BJ (cell line): ENCODE measurements around the gene FLCN. TPM values are rescaled to one million over a fixed set of nuclear protein-coding genes. Genes with fewer than 3 reads are reported as not detected.
"Not testable (repeated sequence)": the region's sequence is repeated elsewhere in the genome, so short reads cannot be mapped to it uniquely, and the experiment has no call there.

Experiments
- CTCF ChIA-PET: fragments of 350-600 bp; formaldehyde crosslinking; extraction: SDS; loops from one replicate; lab custom pipeline; 2021; ENCODE audit warnings: antibody characterized with exemption, inconsistent platforms; lab: Yijun Ruan, JAX
- POLR2A ChIA-PET: fragments of 300-600 bp; sonication (Branson Sonifier 250); formaldehyde crosslinking; extraction: SDS; loops from one replicate; lab custom pipeline; 2021; ENCODE audit warnings: antibody characterized with exemption; lab: Charles Lee
- DNase-seq: peaks from one replicate; pipeline ENCODE4 v3.0.0-alpha.2; 2011; ENCODE audit warnings: low read depth
- H3K27me3 ChIP-seq: 2 replicates; pipeline ENCODE4 v1.6.0; 2011; ENCODE audit warnings: low read length; ENCODE audit not compliant: control insufficient read depth, insufficient read depth
- H3K36me3 ChIP-seq: 2 replicates; pipeline ENCODE4 v1.5.1; 2011; ENCODE audit warnings: low read length; ENCODE audit not compliant: control insufficient read depth, insufficient read depth
- H3K4me3 ChIP-seq: 2 replicates; pipeline ENCODE4 v1.5.1; 2011; ENCODE audit warnings: low read depth, mild to moderate bottlenecking, control low read depth, low read length
- polyA minus RNA-seq: library from RNA; depleted of rRNA, polyadenylated mRNA; stranded (reverse); fragments of >200 nt; gene quantifications from 2 replicates; pipeline ENCODE4 v1.2.3, GENCODE V29; 2011; rRNA and poly(A)+ RNA removed
- polyA plus RNA-seq: library from polyadenylated mRNA; depleted of rRNA; stranded (reverse); fragments of >200 nt; gene quantifications from 2 replicates; pipeline ENCODE4 v1.2.3, GENCODE V29; 2011; rRNA removed
- TF ChIP-seq, protein P1 (sequence below): IDR thresholded peaks from 2 replicates; pipeline ENCODE4 v1.5.1; 2011; ENCODE audit warnings: low read depth, mild to moderate bottlenecking, control low read depth, inconsistent platforms, low read length, moderate library complexity; ENCODE audit not compliant: insufficient read depth

The FLCN gene, protein sequence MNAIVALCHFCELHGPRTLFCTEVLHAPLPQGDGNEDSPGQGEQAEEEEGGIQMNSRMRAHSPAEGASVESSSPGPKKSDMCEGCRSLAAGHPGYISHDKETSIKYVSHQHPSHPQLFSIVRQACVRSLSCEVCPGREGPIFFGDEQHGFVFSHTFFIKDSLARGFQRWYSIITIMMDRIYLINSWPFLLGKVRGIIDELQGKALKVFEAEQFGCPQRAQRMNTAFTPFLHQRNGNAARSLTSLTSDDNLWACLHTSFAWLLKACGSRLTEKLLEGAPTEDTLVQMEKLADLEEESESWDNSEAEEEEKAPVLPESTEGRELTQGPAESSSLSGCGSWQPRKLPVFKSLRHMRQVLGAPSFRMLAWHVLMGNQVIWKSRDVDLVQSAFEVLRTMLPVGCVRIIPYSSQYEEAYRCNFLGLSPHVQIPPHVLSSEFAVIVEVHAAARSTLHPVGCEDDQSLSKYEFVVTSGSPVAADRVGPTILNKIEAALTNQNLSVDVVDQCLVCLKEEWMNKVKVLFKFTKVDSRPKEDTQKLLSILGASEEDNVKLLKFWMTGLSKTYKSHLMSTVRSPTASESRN
- polyA plus RNA-seq, result 12.4 and 15.4 TPM in 2 replicates
- polyA minus RNA-seq, result 21.2 and 26.5 TPM in 2 replicates

DNA sequence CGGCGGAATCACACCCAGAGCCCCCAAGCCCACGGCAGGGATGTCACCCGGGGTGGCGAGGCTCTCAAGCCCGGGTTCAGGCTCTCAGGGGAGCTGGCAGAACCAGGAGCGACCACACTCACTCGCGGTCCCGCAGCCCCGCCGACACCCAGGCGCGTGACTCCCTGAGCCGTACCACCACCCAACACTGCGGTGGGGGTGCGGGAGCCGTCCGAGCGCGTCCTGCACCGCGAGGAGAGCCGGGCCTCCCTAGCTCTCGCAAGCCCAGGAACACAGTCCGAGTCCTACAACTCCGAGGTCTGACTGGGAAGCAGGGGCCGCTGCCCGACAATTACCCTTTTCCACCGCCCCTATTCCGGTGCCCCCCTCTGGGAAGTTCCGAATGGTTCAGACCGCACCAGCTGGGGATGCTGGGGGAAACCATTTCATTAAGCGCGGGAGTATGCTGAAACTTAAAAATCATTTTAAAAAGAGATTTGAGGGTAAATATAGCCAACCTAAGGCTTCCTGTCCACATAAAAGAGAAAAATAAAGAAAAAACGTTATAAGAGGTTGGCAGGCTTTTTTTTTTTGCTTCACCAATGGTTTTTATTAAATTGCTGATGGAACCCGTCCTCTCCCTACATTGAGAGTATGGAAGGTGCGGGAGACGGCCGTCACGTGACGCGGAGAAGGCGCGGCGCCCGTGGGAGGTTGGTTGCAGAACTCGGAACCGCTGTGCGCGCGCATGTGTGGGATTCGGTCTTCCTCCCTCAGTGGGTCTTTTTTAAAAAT, at the start of gene FLCN:
TSS of gene FLCN (minus strand) at position 143 of the 774 bp plus-strand sequence. CDS start 9,031 bp downstream, outside the sequence.
- TF ChIP-seq, protein P1, sequence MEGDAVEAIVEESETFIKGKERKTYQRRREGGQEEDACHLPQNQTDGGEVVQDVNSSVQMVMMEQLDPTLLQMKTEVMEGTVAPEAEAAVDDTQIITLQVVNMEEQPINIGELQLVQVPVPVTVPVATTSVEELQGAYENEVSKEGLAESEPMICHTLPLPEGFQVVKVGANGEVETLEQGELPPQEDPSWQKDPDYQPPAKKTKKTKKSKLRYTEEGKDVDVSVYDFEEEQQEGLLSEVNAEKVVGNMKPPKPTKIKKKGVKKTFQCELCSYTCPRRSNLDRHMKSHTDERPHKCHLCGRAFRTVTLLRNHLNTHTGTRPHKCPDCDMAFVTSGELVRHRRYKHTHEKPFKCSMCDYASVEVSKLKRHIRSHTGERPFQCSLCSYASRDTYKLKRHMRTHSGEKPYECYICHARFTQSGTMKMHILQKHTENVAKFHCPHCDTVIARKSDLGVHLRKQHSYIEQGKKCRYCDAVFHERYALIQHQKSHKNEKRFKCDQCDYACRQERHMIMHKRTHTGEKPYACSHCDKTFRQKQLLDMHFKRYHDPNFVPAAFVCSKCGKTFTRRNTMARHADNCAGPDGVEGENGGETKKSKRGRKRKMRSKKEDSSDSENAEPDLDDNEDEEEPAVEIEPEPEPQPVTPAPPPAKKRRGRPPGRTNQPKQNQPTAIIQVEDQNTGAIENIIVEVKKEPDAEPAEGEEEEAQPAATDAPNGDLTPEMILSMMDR, result no peak
- CTCF ChIA-PET, result interaction anchor here (0.6 to 1.1 kb wide), 4 partner anchors 30 to 404 kb away, joined by 3 to 4 read pairs (median 3); no protein-coding TSS in a partner anchor
- Histone ChIP-seq H3K36me3 (peaks cover 2% of the 10 kb centered on the region), H3K27me3 (no peaks in the 10 kb centered on the region), H3K4me3 (peak within 1 kb of the TSS; percentile 90)
- POLR2A ChIA-PET, result no interaction called here
- DNase-seq, result no peak

DNA sequence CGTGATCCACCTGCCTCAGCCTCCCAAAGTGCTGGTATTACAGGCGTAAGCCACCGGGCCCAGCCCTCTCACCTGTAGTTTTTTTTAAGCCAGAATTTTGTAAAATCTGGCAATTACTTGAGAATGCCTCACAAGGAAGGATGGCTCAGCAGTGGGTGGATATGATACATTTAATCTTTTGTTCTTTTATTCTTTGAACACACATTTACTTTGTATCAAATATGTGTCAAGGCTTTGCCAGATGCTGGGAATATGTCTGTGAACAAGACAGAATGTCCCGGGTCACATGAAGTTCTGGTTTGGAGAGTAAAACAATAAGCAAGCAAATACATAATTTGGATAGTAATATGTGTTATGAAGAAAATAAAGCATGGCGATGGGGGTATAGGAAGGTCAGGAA, 49.0 kb upstream of the FLCN start:
- POLR2A ChIA-PET, result no interaction called here
- no peak for DNase-seq
- Histone ChIP-seq H3K27me3 (peaks cover 2% of the 10 kb centered on the region; the same call in 1 of the 2 replicates), H3K36me3 (no peaks in the 10 kb centered on the region), H3K4me3 (no peak overlapping the region)
- TF ChIP-seq, protein P1, result no peak
- CTCF ChIA-PET, result no interaction called here

DNA sequence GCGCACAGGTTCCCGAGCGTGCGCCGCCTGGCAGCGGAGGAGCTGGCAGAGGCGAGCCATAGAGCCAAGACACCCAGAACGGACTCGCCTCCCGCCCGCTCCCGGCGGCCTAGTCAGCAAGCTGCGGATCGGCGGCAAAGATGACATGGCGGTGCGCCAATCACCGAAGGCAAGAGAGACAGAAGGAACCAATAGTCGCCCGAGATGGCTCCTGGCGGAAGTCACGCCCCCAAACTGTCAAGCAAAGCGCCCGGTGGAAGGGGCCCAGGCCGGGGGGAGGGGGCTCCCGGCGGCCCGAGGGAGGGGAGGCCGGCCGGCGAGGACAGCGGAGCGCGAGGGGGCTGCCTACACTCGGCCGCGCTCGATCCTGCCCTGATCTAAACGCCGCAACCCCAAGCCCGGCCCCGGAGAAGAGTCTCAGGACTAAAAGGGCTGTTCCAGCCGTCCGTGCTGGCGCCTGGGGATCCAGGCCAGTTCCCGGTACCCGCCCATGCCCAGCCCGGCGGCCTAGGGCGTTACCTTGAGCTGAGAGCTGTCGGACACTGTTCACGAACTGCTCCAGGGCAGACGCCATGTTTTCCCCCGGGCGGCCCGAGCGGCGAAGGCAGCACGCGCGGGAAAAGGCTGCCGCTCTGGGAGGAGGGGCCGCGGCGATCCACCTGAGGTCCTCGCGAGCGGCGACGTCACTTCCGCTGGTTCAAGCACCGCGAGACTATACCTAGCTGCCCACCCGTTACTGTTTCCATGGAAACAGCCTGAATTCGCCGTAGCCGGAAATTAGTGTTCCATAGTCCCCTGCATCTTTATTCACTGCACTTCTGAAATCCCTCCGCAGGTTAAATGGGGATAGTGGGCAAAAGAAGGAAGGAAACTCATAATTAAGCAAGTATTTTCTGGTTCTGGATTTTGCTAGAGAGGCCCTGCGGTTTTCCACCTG, 43.9 kb upstream of the FLCN start, which contains the start of gene COPS3:
TSS of gene COPS3 (minus strand) at position 634 of the 937 bp plus-strand sequence. CDS start at position 574, 60 bp downstream.
- TF ChIP-seq, protein P1, result no peak
- CTCF ChIA-PET, result interaction anchor here (0.6 to 1.0 kb wide), 4 partner anchors 23 to 262 kb away, joined by 3 to 4 read pairs (median 3); no protein-coding TSS in a partner anchor

DNA sequence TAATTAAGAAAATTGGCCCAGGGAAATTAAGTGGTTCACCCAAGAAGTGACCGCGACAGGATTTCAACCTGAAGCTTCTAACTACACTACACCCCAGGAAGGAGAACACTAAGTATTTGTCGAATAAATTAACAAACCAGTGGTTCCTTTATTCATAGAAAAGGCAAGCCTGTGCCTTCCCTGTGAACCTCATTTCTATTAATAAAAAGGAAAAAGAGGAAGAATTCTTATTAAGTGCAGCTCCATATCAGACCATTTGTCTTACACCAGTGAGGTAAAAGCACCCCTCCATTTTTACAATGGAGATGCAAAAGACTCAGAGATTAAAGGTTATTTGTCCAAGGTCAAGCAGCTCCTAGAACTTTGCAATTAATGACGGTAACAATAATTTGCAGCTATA, 42.3 kb upstream of the FLCN start:
- Histone ChIP-seq H3K27me3 (no peaks in the 10 kb centered on the region), H3K4me3 (no peak overlapping the region; the same call in 1 of the 2 replicates), H3K36me3 (peaks cover 2% of the 10 kb centered on the region)
- TF ChIP-seq, protein P1, result no peak
- no peak for DNase-seq
- ChIA-PET CTCF (interaction anchor here (0.6 to 1.6 kb wide), 2 partner anchors 10 to 389 kb away, joined by 3 read pairs; no protein-coding TSS in a partner anchor), POLR2A (no interaction called here)

More for the DNA sequence above, 43.9 kb upstream of the FLCN start, which contains the start of gene COPS3:
- H3K36me3 ChIP-seq, result peaks cover 2% of the 10 kb centered on the region; the same call in 1 of the 2 replicates
- peak within 1 kb of the TSS; percentile 61 for H3K4me3 ChIP-seq
- no peaks in the 10 kb centered on the region for H3K27me3 ChIP-seq
- peak; percentile 78 for DNase-seq
- POLR2A ChIA-PET, result interaction anchor here (0.6 to 1.0 kb wide), 3 partner anchors 8 to 1118 kb away, joined by 3 to 4 read pairs (median 4); no protein-coding TSS in a partner anchor

DNA sequence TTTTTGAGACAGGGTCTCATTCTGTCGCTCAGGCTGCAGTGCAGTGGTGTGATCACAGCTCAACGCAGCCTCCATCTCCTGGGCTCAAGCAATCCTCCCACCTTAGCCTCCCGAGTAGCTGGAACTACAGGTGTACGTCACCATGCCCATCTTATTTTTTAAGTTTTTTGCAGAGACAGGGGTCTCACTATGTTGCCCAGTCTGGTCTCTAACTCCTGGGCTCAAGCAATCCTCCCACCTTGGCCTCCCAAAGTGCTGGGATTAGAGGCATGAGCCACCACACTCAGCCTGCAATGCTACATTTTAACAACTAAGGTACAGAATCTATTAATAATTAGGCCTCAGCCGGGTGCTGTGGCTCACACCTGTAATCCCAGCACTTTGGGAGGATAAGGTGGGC, 40.5 kb upstream of the FLCN start:
- H3K27me3 ChIP-seq, H3K36me3 ChIP-seq, H3K4me3 ChIP-seq, CTCF ChIA-PET, POLR2A ChIA-PET, DNase-seq: not testable (repeated sequence)
